Left ventricle myocardium inferior (tissue), 1 donor: Measurements from ENCODE around the gene PLOD3. TPM values are rescaled to one million over a fixed set of nuclear protein-coding genes. Genes with fewer than 3 reads are reported as not detected.
A peak's percentile ranks its signal among the peaks of the same experiment; 100 is the strongest.

Experiments
- DNase-seq: peaks from one replicate; pipeline ENCODE4 v3.0.0-alpha.2; 2020
- H3K27ac ChIP-seq: fragments of 200-600 bp; replicated peaks from 2 replicates; pipeline ENCODE4 v1.8.0; 2021
- H3K27me3 ChIP-seq: fragments of 200-600 bp; 2 replicates; pipeline ENCODE4 v1.8.0; 2021; ENCODE audit warnings: low read depth
- H3K36me3 ChIP-seq: fragments of 200-600 bp; 2 replicates; pipeline ENCODE4 v1.8.0; 2021
- H3K4me1 ChIP-seq: fragments of 200-600 bp; 2 replicates; pipeline ENCODE4 v1.8.0; 2021
- H3K4me3 ChIP-seq: fragments of 200-600 bp; 2 replicates; pipeline ENCODE4 v1.8.0; 2021; ENCODE audit warnings: mild to moderate bottlenecking, moderate library complexity
- H3K9me3 ChIP-seq: fragments of 200-600 bp; replicated peaks from 2 replicates; pipeline ENCODE4 v1.8.0; 2021
- intact Hi-C: fragments of 100-400 bp; cut with micrococcal nuclease; formaldehyde crosslinking; loops from one replicate; pipeline ENCODE4 v1.11.0; 2022
- total RNA-seq: library from RNA; stranded (reverse); fragmentation: NEBNext Ultra II Directional; extraction: Animal tissue kit (Norgen Biotek cat#: 25700); gene quantifications from one replicate; pipeline ENCODE4 v1.2.1, GENCODE V29; 2021
- TF ChIP-seq, protein P1 (sequence below): fragments of 200-600 bp; IDR thresholded peaks from 2 replicates; pipeline ENCODE4 v1.8.0; 2021; ENCODE audit warnings: antibody characterized with exemption, mild to moderate bottlenecking, borderline replicate concordance
- donor health status: DM: no; HTN: yes; CAD: no; lungs with severe emphysema.

The PLOD3 gene
- total RNA-seq, 1 donor from 2014 or later: 38.7 TPM

GRCh38 chr7:101235522-101235921 is 18.1 kb upstream of the PLOD3 start:
- Histone ChIP-seq H3K27ac (no peak overlapping the region), H3K36me3 (peaks cover 20% of the 10 kb centered on the region), H3K27me3 (no peaks in the 10 kb centered on the region), H3K4me3 (no peak overlapping the region), H3K9me3 (no peaks in the 10 kb centered on the region), H3K4me1 (peaks cover 59% of the 10 kb centered on the region)
- intact Hi-C loops: no loop called here
- no peak for DNase-seq
- TF ChIP-seq, protein P1, sequence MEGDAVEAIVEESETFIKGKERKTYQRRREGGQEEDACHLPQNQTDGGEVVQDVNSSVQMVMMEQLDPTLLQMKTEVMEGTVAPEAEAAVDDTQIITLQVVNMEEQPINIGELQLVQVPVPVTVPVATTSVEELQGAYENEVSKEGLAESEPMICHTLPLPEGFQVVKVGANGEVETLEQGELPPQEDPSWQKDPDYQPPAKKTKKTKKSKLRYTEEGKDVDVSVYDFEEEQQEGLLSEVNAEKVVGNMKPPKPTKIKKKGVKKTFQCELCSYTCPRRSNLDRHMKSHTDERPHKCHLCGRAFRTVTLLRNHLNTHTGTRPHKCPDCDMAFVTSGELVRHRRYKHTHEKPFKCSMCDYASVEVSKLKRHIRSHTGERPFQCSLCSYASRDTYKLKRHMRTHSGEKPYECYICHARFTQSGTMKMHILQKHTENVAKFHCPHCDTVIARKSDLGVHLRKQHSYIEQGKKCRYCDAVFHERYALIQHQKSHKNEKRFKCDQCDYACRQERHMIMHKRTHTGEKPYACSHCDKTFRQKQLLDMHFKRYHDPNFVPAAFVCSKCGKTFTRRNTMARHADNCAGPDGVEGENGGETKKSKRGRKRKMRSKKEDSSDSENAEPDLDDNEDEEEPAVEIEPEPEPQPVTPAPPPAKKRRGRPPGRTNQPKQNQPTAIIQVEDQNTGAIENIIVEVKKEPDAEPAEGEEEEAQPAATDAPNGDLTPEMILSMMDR: no peak

GRCh38 chr7:101235050-101235449 is 17.7 kb upstream of the PLOD3 start:
- no peak overlapping the region for H3K4me3 ChIP-seq
- intact Hi-C loops: no loop called here
- TF ChIP-seq, protein P1: peak; percentile 39
- H3K9me3 ChIP-seq: no peaks in the 10 kb centered on the region
- no peak overlapping the region for H3K27ac ChIP-seq
- peaks cover 16% of the 10 kb centered on the region for H3K36me3 ChIP-seq
- peaks cover 57% of the 10 kb centered on the region for H3K4me1 ChIP-seq
- H3K27me3 ChIP-seq: no peaks in the 10 kb centered on the region
- DNase-seq: no peak

DNA sequence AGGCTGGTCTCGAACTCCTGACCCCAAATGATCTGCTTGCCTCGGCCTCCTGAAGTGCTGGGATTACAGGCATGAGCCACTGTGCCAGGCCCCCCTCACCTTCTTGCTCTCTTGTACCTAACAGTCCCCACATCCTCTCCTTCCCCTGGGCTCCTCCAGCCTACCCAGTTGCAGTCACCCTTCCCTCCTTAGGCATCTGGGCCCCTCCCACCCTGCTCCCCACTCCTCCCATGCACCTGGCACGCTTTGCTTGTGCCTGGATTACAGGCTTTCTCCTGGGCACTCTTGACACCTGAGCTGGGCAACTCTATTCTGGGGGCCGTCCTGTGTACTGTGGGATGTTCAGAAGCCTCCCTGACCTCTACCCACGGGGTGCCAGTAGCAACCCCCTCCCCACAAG is 17.3 kb upstream of the PLOD3 start:
- TF ChIP-seq, protein P1: no peak
- no peak overlapping the region for H3K27ac ChIP-seq
- peaks cover 13% of the 10 kb centered on the region for H3K36me3 ChIP-seq
- no peak overlapping the region for H3K4me3 ChIP-seq
- no peaks in the 10 kb centered on the region for H3K9me3 ChIP-seq
- peaks cover 53% of the 10 kb centered on the region for H3K4me1 ChIP-seq
- no peak for DNase-seq
- intact Hi-C loops: no loop called here
- no peaks in the 10 kb centered on the region for H3K27me3 ChIP-seq

GRCh38 chr7:101233907-101234547 is 16.6 kb upstream of the PLOD3 start:
- no peak overlapping the region for H3K27ac ChIP-seq
- H3K4me1 ChIP-seq: peaks cover 46% of the 10 kb centered on the region
- no peak overlapping the region for H3K4me3 ChIP-seq
- peaks cover 15% of the 10 kb centered on the region for H3K36me3 ChIP-seq
- H3K27me3 ChIP-seq: no peaks in the 10 kb centered on the region
- TF ChIP-seq, protein P1: no peak
- no peak for DNase-seq
- no peaks in the 10 kb centered on the region for H3K9me3 ChIP-seq
- intact Hi-C loops: no loop called here

DNA sequence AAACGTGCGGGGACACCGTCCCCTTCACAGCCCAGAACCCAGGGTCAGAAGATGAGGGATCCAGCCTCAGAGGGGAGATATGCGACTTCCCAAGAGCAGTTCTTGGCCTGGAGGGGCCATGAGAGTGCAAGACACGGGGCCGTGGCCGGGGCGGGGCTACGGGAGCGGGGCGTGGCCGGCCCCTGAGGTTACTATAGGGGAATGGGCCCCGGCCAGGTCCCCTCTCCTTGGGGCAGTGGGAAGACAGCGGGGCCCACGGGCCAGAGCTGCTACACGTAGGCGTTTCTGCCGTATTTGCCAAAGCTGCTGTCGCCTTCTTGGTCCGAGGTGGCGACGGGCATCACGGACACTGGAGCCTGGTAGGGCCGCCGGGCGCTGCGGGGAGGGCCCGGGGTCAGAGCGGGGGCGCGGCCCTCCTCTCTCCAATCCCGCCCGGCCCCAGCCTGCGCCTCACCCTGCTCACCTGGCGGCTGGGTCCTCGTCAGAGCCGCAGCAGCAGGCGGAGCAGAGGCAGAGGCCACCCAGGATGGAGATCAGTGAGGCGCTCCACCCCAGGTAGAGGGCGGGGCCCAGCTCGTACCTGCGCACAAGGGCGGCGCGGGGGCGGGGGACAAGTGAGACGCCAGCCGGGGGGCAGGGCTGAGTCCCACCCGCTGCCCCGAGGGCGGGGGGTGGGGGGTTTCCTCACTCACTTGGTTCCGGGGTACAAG is 14.9 kb upstream of the PLOD3 start:
- Histone ChIP-seq H3K4me1 (peaks cover 29% of the 10 kb centered on the region), H3K9me3 (no peaks in the 10 kb centered on the region), H3K4me3 (peak overlapping the region; percentile 50), H3K36me3 (peaks cover 23% of the 10 kb centered on the region), H3K27me3 (no peaks in the 10 kb centered on the region), H3K27ac (peak overlapping the region; percentile 23)
- no peak for DNase-seq
- TF ChIP-seq, protein P1: no peak
- intact Hi-C loops: no loop called here
